Urothelium cell line (cell line): Measurements from ENCODE around the gene ZNF816.
"Not testable (repeated sequence)": the region's sequence is repeated elsewhere in the genome, so short reads cannot be mapped to it uniquely, and the experiment has no call there.

ENCODE experiments used
- DNase-seq: peaks from one replicate; pipeline ENCODE4 v3.0.0; 2011; ENCODE audit warnings: low spot score, mixed read lengths
- FAIRE-seq: peaks from 2 replicates; lab custom pipeline; 2011; peaks lifted over from hg19 to GRCh38; lab: Jason Lieb, UNC

Gene ZNF816

DNA sequence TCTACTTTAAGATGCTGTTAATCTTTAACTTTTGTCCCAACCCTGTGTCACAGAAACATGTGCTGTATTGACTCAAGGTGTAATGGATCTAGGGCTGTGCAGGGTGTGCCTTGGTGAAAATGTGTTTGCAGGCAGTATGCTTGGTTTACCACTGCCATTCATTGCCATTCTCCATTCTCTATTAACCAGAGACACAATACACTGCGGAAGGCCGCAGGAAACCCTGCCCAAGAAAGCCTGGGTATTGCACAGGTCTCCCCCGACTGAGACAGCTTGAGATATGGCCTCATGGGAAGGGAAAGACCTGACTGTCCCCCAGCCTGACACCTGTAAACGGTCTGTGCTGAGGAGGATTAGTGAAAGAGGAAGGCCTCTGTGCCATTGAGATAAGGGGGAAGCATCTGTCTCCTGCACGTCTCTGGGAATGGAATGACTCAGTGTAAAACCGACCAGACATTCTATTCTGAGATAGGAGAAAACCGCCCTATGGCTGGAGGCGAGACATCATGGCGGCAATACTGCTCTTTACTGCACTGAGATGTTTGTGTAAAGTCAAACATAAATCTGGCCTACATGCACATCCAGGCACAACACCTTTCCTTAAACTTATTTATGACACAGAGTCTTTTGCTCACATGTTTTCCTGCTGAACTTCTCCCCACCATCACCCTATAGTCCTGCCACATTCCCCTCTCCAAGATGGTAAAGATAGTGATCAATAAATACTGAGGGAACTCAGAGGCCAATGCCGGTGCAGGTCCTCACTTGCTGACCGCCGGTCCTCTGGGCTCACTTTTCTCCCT is 26.3 kb downstream of the ZNF816 start:
- FAIRE-seq (no peak), DNase-seq (no peak)

GRCh38 chr19:52935434-52935833 is 27.2 kb downstream of the ZNF816 start:
- FAIRE-seq (no peak), DNase-seq (peak; percentile 6)

DNA sequence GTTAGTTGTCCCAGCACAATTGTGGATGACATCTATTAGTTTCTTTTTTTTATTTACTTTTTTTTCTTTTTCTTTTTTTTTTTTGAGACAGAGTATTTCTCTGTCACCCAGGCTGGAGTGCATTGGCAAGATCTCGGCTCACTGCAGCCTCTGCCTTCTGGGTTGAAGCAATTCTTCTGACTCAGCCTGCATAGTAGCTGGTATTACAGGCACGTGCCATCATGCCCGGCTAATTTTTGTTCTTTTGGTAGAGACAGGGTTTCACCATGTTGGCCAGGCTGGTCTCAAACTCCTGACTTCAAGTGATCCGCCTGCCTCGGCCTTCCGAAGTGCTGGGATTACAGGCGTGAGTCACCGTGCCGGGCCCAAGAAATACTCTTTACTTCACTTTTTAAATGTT is 38.0 kb downstream of the ZNF816 start:
- DNase-seq, FAIRE-seq: not testable (repeated sequence)

GRCh38 chr19:52923778-52924593 is 38.7 kb downstream of the ZNF816 start:
- FAIRE-seq = no peak
- DNase-seq = no peak

- DNase-seq = peak; percentile 93
Measured at GRCh38 chr19:52922841-52923777, 39.6 kb downstream of the ZNF816 start, which contains the start of gene ZNF888. Gene ZNF888, minus strand, starts transcription at chr19:52923428. Its CDS starts 5,555 bp downstream, at chr19:52917873.

DNA sequence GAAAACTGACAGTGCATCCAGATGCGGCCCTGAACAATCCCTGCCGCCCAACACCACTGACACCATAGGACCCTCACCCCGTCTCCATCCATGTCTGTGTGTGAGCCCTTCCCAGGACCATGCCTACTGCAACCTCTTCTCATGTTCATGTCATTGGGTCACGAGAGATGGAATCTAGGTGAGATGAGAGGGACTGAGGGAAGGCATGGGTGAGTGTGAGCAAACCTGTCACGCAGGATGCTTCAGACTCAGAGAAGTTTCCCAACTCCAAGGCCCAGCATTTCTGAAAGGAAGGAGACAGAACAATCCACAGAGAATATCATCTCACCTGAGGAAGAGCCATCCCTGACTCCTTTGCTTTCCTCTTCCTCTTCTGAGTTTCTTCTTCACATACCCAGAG is 45.1 kb downstream of the ZNF816 start:
- DNase-seq (no peak), FAIRE-seq (no peak)

More at GRCh38 chr19:52922841-52923777, 39.6 kb downstream of the ZNF816 start, which contains the start of gene ZNF888:
- no peak for FAIRE-seq

DNA sequence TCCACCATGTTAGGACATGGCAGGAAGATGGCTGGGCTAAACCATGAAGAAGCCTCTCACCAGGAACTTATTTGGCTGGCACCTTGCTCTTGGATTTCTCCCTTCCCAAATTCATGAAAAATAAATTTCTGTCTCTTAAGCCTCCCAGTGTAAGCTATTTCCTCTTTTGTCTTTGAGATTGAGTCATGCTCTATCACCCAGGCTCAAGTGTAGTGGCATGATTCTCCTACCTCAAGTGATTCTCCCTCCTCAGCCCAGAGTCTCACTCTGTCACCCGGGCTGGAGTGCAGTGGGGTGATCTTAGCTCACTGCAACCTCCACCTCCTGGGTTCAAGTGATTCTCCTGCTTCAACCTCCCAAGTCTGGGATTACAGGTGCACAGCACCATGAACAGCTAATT is 52.0 kb downstream of the ZNF816 start:
- no peak for FAIRE-seq
- no peak for DNase-seq

GRCh38 chr19:52904052-52904780 is 58.5 kb downstream of the ZNF816 start:
- not testable (repeated sequence) for DNase-seq, FAIRE-seq

GRCh38 chr19:52901842-52902241 is 60.8 kb downstream of the ZNF816 start:
- DNase-seq (no peak), FAIRE-seq (no peak)
